Activated CD8-positive, alpha-beta memory T cell treated with anti-CD3 and anti-CD28 coated beads for 1 hour (primary cell): ENCODE measurements around the gene CPTP.

Experiments
- DNase-seq, 2 donors: peaks; one replicate each; pipeline ENCODE4 v3.0.0-alpha.2; 2020; ENCODE audit warnings: low read depth in 1 of 2; ENCODE audit errors: extremely low read depth in 1 of 2

Gene CPTP

DNA sequence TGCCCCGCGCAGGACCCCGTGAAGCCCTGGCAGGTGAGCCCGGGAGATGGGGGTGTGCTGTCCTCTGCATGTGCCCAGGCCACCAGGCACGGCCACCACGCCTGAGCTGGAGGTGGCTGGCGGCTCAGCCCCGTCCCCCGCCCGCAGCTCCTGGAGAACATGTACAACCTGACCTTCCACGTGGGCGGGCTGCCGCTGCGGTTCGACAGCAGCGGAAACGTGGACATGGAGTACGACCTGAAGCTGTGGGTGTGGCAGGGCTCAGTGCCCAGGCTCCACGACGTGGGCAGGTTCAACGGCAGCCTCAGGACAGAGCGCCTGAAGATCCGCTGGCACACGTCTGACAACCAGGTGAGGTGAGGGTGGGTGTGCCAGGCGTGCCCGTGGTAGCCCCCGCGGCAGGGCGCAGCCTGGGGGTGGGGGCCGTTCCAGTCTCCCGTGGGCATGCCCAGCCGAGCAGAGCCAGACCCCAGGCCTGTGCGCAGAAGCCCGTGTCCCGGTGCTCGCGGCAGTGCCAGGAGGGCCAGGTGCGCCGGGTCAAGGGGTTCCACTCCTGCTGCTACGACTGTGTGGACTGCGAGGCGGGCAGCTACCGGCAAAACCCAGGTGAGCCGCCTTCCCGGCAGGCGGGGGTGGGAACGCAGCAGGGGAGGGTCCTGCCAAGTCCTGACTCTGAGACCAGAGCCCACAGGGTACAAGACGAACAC, 8.3 kb downstream of the CPTP start:
- no peak for DNase-seq

DNA sequence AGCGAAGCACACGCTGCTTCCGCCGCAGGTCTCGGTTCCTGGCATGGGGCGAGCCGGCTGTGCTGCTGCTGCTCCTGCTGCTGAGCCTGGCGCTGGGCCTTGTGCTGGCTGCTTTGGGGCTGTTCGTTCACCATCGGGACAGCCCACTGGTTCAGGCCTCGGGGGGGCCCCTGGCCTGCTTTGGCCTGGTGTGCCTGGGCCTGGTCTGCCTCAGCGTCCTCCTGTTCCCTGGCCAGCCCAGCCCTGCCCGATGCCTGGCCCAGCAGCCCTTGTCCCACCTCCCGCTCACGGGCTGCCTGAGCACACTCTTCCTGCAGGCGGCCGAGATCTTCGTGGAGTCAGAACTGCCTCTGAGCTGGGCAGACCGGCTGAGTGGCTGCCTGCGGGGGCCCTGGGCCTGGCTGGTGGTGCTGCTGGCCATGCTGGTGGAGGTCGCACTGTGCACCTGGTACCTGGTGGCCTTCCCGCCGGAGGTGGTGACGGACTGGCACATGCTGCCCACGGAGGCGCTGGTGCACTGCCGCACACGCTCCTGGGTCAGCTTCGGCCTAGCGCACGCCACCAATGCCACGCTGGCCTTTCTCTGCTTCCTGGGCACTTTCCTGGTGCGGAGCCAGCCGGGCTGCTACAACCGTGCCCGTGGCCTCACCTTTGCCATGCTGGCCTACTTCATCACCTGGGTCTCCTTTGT, 9.1 kb downstream of the CPTP start:
- no peak for DNase-seq

DNA sequence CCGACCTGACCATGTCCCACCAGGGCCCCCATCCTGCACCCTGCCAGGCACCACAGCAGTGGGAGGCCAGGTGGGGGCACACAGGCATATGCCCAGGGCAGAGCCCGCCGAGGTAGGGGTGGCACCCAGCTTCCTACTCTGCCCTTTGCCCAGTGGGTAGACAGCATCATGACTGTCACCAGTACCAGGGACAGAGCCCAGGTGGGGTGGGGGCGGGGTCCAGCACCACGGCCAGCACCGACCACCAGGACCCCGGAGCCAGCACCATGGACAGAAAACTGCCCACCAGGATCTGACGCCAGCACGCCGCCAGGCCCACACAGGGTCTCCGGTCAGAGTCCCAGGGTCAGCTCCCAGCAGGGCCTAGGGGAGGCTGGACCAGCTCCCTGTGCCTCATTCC, 10.2 kb downstream of the CPTP start:
- no peak for DNase-seq

DNA sequence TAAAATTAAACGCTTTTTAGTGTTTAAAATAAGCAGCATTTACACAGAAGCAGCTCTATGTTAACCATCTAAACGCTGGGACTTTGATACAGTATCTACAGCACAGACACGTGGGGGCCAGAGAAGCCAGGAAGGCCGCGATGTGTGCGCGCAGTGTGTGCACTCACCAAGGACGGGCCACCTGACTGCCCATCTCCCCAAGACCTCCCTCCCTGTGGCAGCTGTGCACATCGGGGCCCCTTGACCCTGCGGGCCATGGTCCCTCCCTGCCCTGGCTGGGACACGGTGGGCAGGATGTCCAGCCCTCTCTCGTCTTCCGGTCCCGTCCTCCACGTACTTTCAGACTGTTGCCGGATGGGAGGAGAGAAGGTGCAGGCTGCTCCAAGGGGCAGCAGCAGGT, 10.7 kb downstream of the CPTP start:
- no peak for DNase-seq

DNA sequence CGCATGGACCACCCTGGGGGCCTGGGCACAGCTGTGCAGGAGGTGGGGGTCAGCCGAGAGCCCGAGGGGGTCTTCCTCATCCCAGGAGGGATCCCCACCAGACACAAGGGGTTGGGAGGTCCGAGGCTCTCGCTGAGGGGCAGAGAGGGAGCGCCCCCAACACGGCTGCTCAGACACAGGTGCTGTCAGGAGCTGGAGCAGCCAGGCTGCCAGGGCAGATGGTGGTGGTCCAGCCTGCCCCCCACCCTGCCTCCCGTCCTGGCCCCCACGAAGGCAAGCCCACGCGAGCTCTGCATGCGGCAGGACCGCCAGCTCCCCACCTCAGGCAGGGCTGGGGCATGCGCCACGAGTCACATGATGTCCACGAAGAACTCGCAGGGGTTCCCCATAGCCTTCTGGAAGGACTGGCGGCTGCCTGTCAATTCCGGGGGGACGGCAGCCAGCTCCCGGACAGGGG, 11.2 kb downstream of the CPTP start:
- no peak for DNase-seq

DNA sequence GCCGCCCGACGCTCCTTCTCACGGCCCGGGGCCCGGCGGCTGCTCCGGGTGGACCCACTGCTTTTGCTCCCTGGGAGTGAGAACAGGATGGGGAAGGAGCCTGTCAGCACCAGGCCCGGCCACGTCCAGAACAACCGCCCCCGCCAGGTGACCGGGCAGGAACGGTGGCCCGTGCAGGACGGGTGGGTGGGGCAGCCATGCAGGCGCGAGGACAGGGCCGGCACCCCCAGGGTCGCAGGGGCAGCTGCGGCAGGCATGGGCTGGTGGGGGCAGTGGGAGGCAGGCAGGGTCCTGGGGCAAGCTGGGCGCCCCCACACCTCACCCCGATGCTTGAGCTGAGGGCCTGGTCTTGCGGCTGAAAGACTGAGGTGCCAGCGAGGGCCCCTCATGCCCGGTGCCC, 11.8 kb downstream of the CPTP start:
- DNase-seq: no peak

DNA sequence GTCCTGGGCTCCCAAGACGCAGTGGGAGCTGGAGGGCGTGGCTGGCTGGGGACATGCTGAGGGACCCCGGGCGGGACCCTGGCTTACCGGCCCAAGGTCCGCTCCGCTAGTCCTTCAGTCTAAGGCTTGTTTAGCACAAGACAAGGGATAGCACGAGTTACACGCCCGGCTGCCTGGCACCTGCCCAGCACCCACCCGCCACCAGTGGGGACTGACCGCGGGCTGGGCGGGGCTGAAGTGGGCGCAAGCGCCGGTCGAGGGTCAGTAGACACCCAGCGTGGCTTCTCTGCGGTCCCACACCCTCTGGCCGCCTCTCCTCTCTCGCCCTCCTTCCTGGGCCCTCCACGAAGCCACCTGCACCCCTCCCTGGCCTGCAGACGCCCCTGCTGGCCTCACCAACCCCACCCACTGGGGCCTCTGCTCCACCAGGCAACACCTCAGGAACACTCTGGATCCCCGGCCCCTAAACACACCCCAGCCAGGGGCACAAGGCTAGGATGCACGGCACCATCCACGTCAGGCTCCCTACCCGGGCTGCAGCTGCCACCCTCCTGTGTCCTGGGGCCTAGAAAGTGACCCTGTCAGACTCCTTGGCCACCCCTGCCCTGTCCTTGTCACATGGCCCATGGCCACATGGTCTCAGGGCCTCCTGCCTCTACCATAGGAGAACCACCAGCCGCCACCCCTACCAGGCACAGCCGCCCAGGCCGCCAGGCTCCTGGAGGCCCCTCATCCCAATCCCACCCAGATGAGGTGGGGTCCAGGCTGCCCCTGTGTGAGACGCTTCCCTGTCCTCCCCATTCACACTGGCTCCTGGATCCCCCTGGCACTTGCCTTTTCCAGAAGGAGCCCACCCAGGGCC, 12.6 kb downstream of the CPTP start:
- DNase-seq: no peak

DNA sequence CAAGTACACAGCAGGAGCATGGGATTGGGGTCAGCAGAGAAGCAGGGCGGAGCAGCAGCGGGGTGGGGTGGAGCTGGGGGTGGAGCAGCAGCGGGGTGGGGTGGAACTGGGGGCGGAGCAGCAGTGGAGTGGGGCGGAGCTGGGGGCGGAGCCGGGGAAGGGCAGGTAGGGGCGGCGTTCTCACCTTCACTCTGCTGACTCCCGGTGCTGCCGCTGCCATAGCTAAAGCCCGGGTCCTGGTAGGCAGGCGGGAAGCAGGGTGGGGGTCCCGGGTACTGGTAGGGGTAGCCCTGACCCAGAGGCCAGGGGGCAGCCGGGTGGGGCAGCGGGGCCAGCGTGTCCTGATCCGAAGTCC, 13.2 kb downstream of the CPTP start:
- DNase-seq: no peak

DNA sequence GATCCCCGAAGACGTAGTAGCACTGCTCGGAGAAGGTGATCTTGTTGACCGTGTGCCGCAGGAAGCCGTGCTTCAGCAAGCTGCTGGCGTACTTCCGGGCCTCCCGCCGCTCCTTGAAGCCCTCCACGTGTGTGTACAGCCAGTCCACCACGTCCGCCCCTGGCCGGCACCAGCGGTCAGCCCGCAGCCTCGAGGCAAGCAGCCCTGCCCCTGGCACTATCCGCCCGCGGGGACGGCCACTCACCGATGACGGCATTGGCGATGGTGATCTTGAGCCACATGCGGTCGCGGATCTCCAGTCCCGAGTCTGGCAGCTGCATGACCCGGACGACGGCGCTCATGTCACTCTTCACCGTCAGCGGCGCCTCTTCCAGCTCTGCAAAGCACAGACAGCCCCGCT, 13.7 kb downstream of the CPTP start:
- no peak for DNase-seq

DNA sequence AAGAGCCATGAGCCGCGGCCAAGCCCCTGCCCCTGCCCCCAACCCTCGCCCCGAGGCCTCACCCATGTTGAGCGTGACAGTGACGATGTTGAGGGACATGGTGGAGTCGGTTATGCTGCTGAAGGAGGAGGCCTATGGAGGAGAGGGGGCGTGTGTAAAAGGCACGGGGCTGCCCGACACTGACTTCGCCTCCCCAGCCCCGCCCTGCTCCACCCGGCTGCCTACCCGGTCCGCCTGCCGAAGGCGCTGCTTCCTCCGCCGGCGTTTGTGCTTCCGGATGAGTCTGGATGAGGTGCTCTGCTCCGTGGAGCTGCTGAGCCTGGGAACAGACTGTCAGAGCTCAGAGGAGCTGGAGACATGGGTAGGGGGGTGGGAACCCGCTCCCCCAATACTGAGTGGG, 15.6 kb downstream of the CPTP start:
- DNase-seq: no peak

DNA sequence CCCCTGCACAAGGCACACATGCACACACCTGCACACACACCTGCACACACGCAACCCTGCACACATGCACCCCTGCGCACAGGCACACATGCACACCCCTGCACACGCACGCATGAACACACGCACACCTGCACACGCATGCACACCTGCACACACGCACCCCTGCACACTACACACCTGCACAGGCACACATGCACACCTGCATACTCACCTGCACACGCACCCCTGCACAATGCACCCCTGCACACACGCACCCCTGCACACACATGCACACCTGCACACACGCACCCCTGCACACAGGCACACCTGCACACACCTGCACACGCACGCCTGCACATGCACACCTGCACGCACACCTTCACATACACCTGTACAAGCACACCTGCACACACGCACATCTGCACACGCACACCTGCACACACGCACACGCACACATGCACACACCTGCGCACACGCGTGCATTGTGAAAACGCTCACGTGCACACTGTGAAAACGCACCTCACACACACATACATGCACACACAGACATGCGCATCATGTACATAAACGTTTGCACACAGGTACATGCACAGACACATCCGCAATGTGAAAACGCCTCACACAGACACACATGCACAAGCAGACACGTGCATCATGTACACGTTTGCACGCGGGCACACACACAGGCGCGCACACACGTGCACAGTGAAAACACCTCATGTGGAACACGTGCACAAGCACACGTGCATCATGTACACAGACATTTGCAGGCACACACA, 16.4 kb downstream of the CPTP start:
- no peak for DNase-seq

DNA sequence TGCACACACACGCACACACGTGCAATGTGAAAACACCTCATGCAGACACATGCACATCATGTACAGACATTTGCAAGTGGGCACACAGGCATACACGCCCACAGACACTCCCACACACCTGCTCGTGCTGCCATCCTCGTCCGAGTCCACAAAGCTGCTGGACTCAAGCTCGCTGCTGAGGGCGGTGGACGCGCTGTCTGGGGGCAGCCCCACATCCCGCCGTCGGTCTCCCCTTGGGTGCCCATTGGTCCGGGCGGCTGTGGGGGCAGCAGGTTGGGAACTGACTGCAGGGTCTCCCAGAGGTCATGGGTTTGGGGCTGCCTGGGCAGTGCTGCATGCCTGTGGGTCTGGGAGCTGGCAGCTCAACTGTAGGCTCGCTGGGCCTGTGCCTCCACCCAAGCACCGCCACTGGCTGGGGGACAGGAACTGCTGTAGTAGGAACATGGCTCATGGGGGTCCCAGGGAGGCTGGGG, 17.0 kb downstream of the CPTP start:
- no peak for DNase-seq

DNA sequence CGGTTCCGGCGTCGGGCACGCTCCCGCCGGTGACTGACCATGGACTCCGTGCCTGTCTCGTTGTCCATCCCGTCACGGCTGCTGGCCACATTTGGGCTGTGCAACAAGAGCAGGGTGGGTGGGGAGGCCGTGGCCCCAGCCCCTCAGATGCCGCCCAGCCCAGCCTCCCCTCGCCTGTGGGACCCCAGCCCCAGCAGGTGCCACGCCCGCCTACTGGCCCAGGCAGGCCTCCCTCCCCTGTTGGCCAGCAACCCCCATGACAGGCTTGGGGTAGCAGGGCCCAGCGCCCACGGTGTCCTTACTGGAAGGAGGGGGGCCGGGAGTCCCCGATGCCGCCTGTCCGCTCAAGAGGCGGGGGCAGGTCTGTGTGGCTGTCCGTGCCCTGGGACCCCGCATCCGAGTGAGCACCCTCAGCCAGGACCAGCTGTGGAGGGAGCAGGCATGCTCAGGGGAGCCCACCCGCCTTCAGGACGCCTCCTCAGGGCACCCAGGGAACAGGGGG, 17.5 kb downstream of the CPTP start:
- no peak for DNase-seq

DNA sequence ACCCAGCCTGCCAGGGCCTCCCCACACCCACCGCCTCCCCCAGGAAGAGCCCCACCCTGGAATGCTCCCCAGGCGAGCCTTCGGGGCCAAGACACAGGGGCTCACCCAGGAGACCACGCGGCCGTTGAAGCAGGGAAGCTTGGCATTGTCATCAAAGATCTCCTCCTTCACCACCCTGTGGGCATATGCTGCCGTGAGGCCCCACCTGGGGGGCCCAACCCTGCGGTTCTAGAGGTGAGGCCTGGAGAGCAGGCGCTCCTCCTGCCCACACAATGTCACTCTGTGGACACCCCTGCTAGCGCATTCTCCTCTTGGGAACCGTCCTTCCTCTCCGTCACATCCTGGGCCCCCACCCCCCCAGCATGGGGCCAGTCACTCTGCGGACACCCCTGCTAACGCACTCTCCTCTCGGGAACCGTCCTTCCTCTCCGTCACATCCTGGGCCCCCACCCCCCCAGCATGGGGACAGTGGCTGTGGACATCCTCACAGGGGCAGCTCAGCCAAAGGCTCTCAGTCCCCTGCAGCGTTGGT, 18.0 kb downstream of the CPTP start:
- DNase-seq: no peak

DNA sequence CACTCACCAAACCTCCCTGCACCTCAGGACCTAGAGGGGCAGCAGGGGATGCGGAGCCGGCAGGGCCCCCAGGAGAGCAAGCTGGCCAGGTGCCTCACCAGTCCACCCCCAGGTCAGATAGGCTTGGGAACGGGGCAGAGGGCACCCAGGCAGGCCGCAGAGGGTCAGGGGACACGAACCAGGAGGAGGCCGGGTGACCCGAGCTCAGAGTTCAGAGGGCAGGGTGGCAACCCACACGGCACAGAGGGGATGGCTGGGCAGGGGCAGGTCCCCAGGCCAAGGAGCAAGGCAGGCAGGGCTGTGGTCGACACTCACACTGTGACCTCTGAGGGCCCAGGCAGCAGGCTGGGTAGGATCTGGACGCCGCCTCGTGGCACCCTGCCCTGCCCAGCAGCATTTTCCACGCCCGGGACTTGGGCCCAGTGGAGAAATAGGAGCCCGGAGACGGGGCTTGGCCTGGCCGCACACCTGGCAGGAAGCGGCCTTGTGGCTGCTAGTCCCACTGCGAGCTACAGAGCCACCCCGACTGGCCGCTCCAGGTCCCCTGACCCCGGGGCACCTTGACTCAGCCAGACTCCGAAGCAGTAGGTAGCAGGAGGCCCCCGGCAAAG, 19.3 kb downstream of the CPTP start:
- DNase-seq: no peak

DNA sequence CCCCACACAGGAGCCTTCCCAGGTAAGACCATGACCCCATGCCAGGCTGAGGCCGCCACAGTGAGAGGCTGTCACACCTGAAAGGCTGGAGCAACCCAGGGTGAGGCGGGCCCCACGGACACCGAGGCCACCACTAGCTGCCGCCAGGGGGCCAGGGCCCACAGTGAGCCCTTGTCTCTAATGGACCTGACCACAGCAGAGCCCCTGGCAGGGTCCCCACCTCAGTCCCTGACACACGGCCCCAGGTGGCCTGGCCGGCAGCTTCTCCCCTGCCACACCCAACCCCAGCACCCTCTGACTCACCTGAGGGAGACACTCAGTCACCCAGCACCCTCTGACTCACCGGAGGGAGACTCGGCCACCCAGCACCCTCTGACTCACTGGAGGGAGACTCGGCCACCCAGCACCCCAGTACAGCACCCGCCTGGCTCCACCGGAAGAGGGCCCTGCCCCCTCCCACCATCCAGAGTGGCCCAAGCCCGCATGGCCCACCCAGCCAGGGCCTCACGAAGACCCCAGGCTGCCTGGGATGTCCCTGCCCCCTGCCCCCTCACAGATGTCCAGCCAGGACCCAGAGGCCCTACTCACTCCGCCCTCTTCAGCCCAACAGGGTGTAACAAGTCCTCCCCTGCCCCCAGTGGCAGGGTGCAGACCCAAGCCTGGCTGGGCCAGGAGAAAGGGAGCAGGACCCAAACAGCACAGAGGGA, 20.2 kb downstream of the CPTP start:
- no peak for DNase-seq

DNA sequence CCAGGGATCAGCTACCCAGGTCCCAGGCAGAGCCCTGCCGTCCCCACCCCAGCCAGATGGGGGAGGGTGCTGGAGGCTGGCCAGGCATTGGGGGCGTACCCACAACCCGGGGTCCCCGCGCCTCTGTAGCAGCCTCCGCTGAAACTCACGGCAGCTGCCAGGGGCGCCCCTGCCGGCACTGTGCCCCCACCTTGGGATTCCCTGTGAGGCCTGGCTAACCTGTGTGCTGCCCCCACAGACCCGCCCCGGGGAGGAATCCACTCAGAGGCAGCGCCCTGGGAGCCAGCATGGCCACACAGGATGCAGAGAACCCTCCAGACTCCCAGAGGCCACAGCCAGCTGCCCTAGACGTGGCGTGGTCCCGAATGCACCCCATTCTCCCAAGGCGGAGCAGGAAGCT, 20.8 kb downstream of the CPTP start:
- no peak for DNase-seq

DNA sequence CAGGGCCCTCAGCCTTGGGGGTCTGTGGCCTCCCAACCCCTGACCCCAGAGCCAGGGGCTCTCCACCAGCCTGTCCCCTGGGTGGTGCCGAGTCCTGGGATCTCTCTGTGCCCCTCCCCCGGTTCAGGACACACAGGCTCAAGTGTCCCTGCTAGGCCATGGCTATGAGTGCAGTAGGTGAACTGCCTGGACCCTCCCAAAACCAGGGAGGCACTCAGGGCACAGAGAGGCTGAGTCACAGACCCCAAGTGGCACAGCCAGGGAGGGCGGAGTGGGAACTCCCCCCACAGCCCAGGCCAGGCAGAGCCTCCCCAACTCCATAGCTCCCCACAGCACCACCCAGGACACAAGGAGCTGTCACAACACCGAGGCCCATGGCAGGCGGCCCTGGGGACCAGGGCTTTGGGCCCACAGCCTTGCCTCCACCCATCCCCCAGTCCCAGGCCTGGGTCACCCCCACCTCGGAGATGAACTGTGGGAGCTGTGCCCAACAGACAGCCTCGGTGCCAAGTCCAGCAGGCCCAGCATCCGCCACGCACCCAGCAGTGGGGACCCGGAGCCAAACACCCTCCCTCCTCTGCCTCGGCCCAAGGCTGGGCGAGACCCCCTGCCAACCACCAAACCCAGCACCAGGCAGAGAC, 21.4 kb downstream of the CPTP start:
- no peak for DNase-seq

DNA sequence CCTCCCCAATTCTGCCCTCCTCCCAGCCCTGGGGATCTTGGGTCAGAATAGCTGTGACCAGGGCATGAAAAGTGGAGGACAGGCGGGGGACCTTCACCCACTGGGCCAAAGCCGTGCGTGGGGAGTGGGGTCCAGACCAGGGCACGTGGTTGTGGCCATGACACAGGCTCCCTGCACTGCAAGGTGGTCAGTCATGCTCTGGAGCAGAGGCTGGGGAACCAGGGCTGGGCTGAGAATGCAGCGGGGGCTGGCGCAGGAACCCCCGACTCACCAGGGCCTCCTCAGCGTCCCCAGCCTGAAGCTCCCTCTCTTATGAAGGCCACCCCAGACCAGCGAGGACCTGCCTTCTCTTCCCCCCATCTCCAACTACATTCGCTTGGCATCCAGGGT, 21.9 kb downstream of the CPTP start:
- DNase-seq: no peak
